Measurements from ENCODE around the gene SYNE4. TPM values are rescaled to one million over a fixed set of nuclear protein-coding genes. Genes with fewer than 3 reads are reported as not detected.

Gene SYNE4
- total and polyA plus RNA-seq, 4 experiments from 2014 or later = 0.25 to 5.0 (median 4.8) TPM; not detected in 1

DNA sequence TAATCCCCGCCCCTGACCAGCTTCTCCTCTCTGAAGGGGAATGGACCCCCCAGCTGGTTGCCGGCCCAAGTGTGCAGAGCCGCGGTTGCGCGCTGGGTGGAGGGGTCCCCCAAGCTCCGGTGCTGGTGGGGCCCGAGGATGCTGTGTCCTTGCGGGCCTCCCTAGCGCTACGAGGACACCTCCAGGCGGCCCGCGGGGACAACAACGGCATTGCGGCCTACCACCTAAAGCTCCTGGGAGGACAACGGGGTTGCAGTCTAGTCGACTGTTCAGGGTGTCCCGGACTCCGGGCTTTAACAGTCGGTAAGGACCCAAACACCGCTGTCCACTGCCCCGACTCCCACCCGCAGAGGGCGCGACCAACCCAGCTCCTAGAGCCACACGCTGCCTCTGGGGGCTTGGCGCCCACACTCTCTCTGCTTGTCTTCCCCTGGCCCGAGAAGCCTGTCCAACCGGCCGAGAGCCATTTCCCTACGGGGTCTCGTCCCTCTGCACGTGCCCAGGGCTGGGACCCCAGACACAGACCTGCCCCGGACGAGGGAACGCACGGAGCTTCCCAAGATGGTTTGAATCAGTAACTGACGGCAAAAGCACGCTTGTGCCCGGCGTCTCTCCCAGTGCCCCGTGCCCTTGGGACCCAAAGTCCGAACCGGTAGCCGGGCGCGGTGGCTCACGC, 14.6 kb downstream of the SYNE4 start:
- Mint-ChIP-seq H3K9me3 (no peaks in the 10 kb centered on the region), H3K27me3 (no peaks in the 10 kb centered on the region), H3K36me3 (peaks cover 4 to 13% of the 10 kb centered on the region in 2 donors), H3K4me1 (peaks cover 14 to 38% (median 28%) of the 10 kb centered on the region in 4 donors), H3K27ac (peak overlapping the region in 5 of 7 donors; percentile 27 to 82 (median 48)), H3K4me3 (peak overlapping the region; percentile 47 to 96 (median 72))
- no peak for DNase-seq
- ChIA-PET POLR2A (ENCODE audit: partially characterized antibody) (interaction anchor here (0.7 to 3.2 kb wide), 9 partner anchors 18 to 121 kb away, joined by 3 to 20 read pairs (median 8); partner anchors contain the start of genes ALKBH6, POLR2I, TBCB and THAP8), CTCF (ENCODE audit: partially characterized antibody) (interaction anchor here (0.7 to 1.7 kb wide), 4 partner anchors 28 to 134 kb away, joined by 3 to 8 read pairs (median 4); no protein-coding TSS in a partner anchor)
- Histone ChIP-seq H3K27ac (ENCODE audit: low read depth, low read length) (no peak overlapping the region), H3K4me1 (ENCODE audit: insufficient read depth, low read length) (peaks cover 26% of the 10 kb centered on the region), H3K9me3 (ENCODE audit: control insufficient read depth in 1 of 2, low read length in 2 of 2) (no peaks in the 10 kb centered on the region), H3K27me3 (ENCODE audit: insufficient read depth, low read length) (no peaks in the 10 kb centered on the region), H3K4me3 (ENCODE audit: low read length in 2 of 2) (no peak overlapping the region), H3K36me3 (ENCODE audit: insufficient read depth, low read length) (no peaks in the 10 kb centered on the region)
- intact Hi-C loops (cut with micrococcal nuclease) = loop anchor here (2.0 kb wide), 1 partner anchor 121 kb away; the partner anchor contains the start of genes POLR2I and TBCB

DNA sequence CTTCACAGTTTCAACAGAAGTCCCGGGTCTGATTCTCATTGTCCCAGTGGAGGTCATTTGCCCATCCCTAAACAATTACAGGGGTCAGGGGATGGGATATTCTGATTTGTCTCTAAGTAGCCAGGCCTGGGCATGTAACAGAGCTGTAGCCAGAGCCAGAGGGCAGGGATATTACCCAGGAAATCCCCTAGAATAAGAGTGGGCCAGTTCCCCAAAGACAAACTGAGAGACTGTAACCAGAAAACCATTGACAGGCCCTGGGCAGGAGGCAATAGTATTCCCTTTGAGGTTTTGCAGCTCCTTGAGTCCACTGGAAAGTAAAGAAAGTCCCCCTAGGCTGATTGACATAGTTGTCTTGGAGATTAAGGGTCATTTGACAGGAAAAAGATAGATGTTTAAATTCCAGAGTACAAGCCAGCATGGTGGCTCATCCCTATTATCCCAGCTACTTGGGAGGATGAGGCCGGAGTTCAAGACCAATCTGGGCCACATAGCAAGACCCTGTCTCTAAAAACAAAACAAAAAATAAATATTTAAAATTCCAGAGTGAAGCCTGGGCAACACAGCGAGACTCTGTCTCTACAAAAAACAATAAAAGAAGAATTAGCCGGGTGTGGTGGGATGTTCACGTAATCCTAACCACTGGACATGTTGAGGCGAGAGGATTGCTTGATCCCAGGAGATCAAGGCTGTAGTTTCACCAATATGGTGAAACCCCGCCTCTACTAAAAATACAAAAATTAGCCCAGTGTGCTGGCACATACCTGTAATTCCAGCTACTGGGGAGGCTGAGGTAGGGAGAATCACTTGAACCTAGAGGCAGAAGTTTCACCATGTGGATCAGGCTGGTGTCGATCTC, 15.5 kb downstream of the SYNE4 start:
- intact Hi-C loops (cut with micrococcal nuclease) = no loop called here
- ChIA-PET CTCF (ENCODE audit: partially characterized antibody) (interaction anchor here (1.7 kb wide), 1 partner anchor 34 kb away, joined by 8 read pairs; no protein-coding TSS in a partner anchor), POLR2A (ENCODE audit: partially characterized antibody) (interaction anchor here (0.7 to 1.5 kb wide), 2 partner anchors 40 to 120 kb away, joined by 3 to 8 read pairs; no protein-coding TSS in a partner anchor)
- Histone ChIP-seq H3K4me1 (ENCODE audit: insufficient read depth, low read length) (peaks cover 26% of the 10 kb centered on the region), H3K9me3 (ENCODE audit: control insufficient read depth in 1 of 2, low read length in 2 of 2) (no peaks in the 10 kb centered on the region), H3K36me3 (ENCODE audit: insufficient read depth, low read length) (no peaks in the 10 kb centered on the region), H3K4me3 (ENCODE audit: low read length in 2 of 2) (no peak overlapping the region), H3K27me3 (ENCODE audit: insufficient read depth, low read length) (no peaks in the 10 kb centered on the region), H3K27ac (ENCODE audit: low read depth, low read length) (no peak overlapping the region)
- Mint-ChIP-seq H3K27ac (peak overlapping the region in 3 of 7 donors; percentile 14 to 62 (median 52)), H3K36me3 (peaks cover 4 to 13% of the 10 kb centered on the region in 2 donors), H3K4me1 (peaks cover 14 to 35% (median 26%) of the 10 kb centered on the region in 4 donors), H3K27me3 (peaks cover 0 to 2% of the 10 kb centered on the region in 2 donors), H3K4me3 (peak overlapping the region in 7 of 8 donors; percentile 13 to 29 (median 25)), H3K9me3 (peaks cover 0 to 2% (median 0%) of the 10 kb centered on the region in 8 donors)
- no peak for DNase-seq

DNA sequence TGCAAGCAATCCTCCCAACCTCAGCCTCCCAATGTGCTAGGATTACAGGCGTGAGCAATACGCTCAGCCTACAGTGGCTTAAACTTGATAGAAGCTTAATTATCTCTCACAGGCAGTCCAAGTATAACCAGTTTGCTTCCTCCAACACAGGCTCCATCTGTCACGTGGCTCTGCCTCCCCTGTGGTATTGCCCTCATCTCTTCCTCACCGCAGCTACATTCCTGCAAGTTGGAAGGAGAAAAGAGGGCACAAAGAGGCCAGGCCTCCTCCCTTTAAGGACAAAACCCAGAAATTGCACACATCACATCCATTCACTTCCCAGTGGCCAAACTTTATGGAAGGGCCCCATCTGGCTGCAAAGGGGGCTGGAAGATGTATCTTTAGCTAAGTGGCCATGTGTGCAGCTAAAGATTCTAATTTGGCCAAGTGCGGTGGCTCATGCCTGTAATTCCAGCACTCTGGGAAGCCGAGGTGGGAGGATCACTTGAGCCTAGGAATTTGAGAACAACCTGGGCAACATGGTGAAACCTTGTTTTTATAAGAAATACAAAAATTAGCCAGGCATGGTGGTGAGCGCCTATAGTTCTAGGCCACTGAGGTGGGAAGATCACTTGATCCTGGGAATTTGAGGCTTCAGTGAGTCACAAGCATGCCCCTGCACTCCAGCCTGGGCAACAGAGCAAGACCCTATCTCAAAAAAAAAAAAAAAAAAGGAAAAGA, 16.7 kb downstream of the SYNE4 start:
- POLR2A ChIA-PET (ENCODE audit: partially characterized antibody) = interaction anchor here (0.6 kb wide), 1 partner anchor 137 kb away, joined by 3 read pairs; no protein-coding TSS in a partner anchor
- no peak overlapping the region for H3K27ac ChIP-seq (ENCODE audit: low read depth, low read length)
- Mint-ChIP-seq H3K27ac (peak overlapping the region in 1 of 7 donors; percentile 22), H3K36me3 (peaks cover 0 to 7% of the 10 kb centered on the region in 2 donors), H3K4me1 (peaks cover 12 to 25% (median 21%) of the 10 kb centered on the region in 4 donors), H3K9me3 (peaks cover 0 to 2% (median 0%) of the 10 kb centered on the region in 8 donors), H3K27me3 (peaks cover under 1 to 2% of the 10 kb centered on the region in 2 donors), H3K4me3 (peak overlapping the region in 1 of 8 donors; percentile 68)
- no peaks in the 10 kb centered on the region for H3K9me3 ChIP-seq (ENCODE audit: control insufficient read depth in 1 of 2, low read length in 2 of 2)
- intact Hi-C loops (cut with micrococcal nuclease) = no loop called here
- DNase-seq = no peak
- CTCF ChIA-PET (ENCODE audit: partially characterized antibody) = interaction anchor here (1.0 to 1.3 kb wide), 2 partner anchors 32 to 33 kb away, joined by 3 to 6 read pairs; no protein-coding TSS in a partner anchor
- H3K36me3 ChIP-seq (ENCODE audit: insufficient read depth, low read length) = no peaks in the 10 kb centered on the region
- no peaks in the 10 kb centered on the region for H3K27me3 ChIP-seq (ENCODE audit: insufficient read depth, low read length)
- no peak overlapping the region for H3K4me3 ChIP-seq (ENCODE audit: low read length in 2 of 2)
- peaks cover 24% of the 10 kb centered on the region for H3K4me1 ChIP-seq (ENCODE audit: insufficient read depth, low read length)

DNA sequence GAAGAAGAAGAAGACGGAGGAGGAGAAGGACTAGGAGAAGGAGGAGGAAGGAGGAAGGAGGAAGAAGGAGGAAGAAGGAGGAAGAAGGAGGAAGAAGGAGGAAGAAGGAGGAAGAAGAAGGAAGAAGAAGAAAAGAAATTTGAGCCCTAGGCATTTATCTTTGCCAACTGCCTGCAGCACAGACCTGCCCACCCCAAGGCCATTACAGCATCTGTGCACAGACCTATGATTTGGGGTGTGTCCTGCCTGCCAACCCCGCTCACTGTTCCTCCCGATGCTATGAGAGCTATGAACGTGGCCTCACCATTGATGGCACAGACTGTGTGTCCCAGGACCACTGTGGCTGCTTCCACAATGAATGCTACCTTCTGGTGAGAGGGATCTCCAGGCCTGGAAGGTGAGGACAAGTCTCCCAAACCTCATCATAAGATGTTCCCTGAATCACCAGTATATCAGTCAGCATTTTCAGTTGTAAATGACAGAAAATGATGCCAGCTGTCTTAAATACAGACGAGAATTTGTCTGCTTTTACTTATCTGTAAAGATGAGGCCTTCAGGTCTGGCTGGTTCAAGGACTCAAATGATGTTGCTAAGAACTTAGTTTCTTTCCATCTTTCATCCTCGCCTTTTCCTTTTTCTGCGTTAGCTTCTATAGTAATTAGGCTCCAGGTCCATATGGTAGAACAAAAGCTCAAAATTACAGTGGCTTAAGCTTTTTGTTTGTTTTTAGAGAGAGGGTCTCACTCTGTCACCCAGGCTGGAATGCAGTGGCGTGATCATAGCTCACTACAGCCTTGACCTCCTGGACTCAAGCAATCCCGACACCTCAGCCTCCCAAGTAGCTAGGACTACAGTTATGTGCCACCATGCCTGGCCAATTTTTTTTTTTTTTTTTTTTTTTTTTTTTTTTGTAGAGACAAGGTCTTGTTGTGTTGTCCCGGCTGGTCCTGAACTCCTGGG, 17.6 kb downstream of the SYNE4 start:
- CTCF ChIA-PET (ENCODE audit: partially characterized antibody) = interaction anchor here (1.0 to 1.3 kb wide), 2 partner anchors 31 to 33 kb away, joined by 3 to 6 read pairs; no protein-coding TSS in a partner anchor
- Mint-ChIP-seq H3K36me3 (peaks cover 0 to 3% of the 10 kb centered on the region in 2 donors), H3K27me3 (peaks cover 7 to 8% of the 10 kb centered on the region in 2 donors), H3K4me1 (peaks cover 8 to 23% (median 17%) of the 10 kb centered on the region in 4 donors), H3K27ac (no peak overlapping the region), H3K4me3 (peak overlapping the region in 1 of 8 donors; percentile 76), H3K9me3 (peaks cover 0 to 2% (median 0%) of the 10 kb centered on the region in 8 donors)
- Histone ChIP-seq H3K9me3 (ENCODE audit: control insufficient read depth in 1 of 2, low read length in 2 of 2) (no peaks in the 10 kb centered on the region), H3K36me3 (ENCODE audit: insufficient read depth, low read length) (no peaks in the 10 kb centered on the region), H3K27ac (ENCODE audit: low read depth, low read length) (no peak overlapping the region), H3K4me1 (ENCODE audit: insufficient read depth, low read length) (peaks cover 18% of the 10 kb centered on the region), H3K27me3 (ENCODE audit: insufficient read depth, low read length) (peaks cover 6% of the 10 kb centered on the region), H3K4me3 (ENCODE audit: low read length in 2 of 2) (no peak overlapping the region)
- POLR2A ChIA-PET (ENCODE audit: partially characterized antibody) = interaction anchor here (0.6 kb wide), 1 partner anchor 138 kb away, joined by 3 read pairs; no protein-coding TSS in a partner anchor
- no peak for DNase-seq
- intact Hi-C loops (cut with micrococcal nuclease) = no loop called here

DNA sequence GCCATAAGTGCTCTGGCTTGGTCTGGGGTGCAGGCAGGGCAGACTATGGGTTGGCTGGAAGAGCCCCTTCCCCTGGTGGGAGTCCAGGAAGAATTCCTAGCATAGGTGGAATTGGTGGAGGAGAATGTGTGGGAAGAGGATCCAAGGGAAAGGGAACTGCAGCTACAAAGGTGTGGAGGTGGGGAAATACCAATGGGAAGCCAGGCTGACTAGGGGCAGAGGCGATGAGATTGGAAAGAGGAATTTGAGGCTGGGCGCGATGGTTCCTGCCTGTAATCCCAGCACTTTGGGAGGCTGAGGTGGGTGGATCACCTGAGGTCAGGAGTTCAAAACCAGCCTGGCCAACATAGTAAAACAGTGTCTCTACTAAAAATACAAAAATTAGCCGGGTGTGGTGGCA, 18.5 kb downstream of the SYNE4 start:
- no peak overlapping the region for H3K4me3 ChIP-seq (ENCODE audit: low read length in 2 of 2)
- no peak overlapping the region for H3K4me3 Mint-ChIP-seq
- H3K36me3 Mint-ChIP-seq = peaks cover 0 to 3% of the 10 kb centered on the region in 2 donors
- ChIA-PET POLR2A (ENCODE audit: partially characterized antibody) (no interaction called here), CTCF (ENCODE audit: partially characterized antibody) (no interaction called here)
- H3K27me3 Mint-ChIP-seq = peaks cover 16 to 17% of the 10 kb centered on the region in 2 donors
- H3K9me3 ChIP-seq (ENCODE audit: control insufficient read depth in 1 of 2, low read length in 2 of 2) = no peaks in the 10 kb centered on the region
- H3K9me3 Mint-ChIP-seq = peaks cover 0 to 2% (median 0%) of the 10 kb centered on the region in 8 donors
- peaks cover 5 to 17% (median 12%) of the 10 kb centered on the region in 4 donors for H3K4me1 Mint-ChIP-seq
- no peak overlapping the region for H3K27ac Mint-ChIP-seq
- peaks cover 15% of the 10 kb centered on the region for H3K27me3 ChIP-seq (ENCODE audit: insufficient read depth, low read length)
- intact Hi-C loops (cut with micrococcal nuclease) = no loop called here
- no peak for DNase-seq
- peaks cover 11% of the 10 kb centered on the region for H3K4me1 ChIP-seq (ENCODE audit: insufficient read depth, low read length)
- no peak overlapping the region for H3K27ac ChIP-seq (ENCODE audit: low read depth, low read length)
- no peaks in the 10 kb centered on the region for H3K36me3 ChIP-seq (ENCODE audit: insufficient read depth, low read length)

DNA sequence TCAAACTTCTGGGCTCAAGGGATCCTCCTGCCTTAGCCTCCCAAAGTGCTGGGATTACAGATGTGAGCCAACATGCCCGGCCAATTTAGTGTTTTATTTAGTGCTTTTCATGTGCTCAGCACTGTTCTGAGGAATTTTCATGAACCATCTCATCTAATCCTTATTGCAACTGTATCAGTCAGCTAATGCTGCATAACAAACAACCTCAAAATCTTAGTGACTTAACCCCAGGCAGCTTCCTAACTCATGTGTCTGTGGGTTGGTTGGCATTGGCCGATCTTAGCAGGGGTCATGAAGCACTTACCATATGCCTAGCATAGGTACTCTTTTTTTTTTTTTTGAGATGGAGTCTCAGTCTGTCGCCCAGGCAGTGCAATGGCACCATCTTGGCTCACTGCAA, 19.8 kb downstream of the SYNE4 start:
- POLR2A ChIA-PET (ENCODE audit: partially characterized antibody) = no interaction called here
- Mint-ChIP-seq H3K27me3 (peaks cover 24 to 27% of the 10 kb centered on the region in 2 donors), H3K27ac (no peak overlapping the region), H3K36me3 (no peaks in the 10 kb centered on the region), H3K4me3 (no peak overlapping the region), H3K9me3 (peaks cover 0 to 2% (median 0%) of the 10 kb centered on the region in 8 donors), H3K4me1 (peaks cover 2 to 7% (median 6%) of the 10 kb centered on the region in 4 donors)
- H3K4me3 ChIP-seq (ENCODE audit: low read length in 2 of 2) = no peak overlapping the region
- CTCF ChIA-PET (ENCODE audit: partially characterized antibody) = no interaction called here
- H3K27me3 ChIP-seq (ENCODE audit: insufficient read depth, low read length) = peaks cover 18% of the 10 kb centered on the region
- H3K4me1 ChIP-seq (ENCODE audit: insufficient read depth, low read length) = peaks cover 5% of the 10 kb centered on the region
- no peaks in the 10 kb centered on the region for H3K9me3 ChIP-seq (ENCODE audit: control insufficient read depth in 1 of 2, low read length in 2 of 2)
- intact Hi-C loops (cut with micrococcal nuclease) = no loop called here
- DNase-seq = no peak
- H3K27ac ChIP-seq (ENCODE audit: low read depth, low read length) = no peak overlapping the region
- no peaks in the 10 kb centered on the region for H3K36me3 ChIP-seq (ENCODE audit: insufficient read depth, low read length)
